Activated CD4-positive, alpha-beta T cell treated with anti-CD3 and anti-CD28 coated beads, Interleukin-10, Interleukin-2, amounts not matched to agents 100 ng/mL and 50 ng/mL, durations not matched to agents 16 hours and 8 hours (primary cell): ENCODE results near the gene ZNF573.

ENCODE experiments used
- DNase-seq: peaks from one replicate; pipeline ENCODE4 v3.0.0-alpha.2; 2020

ZNF573 gene

DNA sequence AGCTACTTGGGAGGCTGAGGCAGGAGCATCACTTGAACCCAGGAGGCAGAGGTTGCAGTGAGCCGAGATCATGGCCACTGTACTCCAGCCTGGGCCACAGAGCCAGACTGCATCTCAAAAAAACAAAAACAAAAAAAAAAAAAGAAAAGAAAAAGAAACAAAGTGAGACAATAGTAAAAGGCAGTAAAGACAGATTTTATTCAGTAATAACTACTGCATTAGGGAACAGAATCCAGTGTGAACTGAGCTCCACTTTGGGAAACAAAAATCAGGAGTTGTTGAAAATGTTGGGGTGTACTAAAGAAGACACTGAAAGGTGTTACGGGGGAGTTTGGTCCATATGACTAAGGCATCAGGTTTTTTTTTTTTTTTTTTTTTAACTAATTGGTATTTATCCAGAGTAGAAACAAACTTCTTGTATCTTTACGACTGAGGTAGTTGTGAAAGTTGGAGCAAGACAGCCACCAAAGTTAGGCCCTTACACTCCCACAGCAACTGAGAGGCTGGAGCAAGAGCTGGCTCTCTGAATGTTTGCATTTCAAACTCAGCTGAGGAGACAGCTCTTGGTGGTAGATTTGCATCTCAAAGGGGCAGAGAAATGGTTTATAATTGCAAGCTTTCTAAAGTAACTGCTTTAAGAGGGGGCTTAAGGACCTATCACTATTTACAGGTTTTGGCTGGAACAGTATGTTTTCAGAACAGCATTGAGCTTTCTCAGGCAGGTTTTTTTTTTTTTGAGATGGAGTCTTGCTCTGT is 84.1 kb downstream of the ZNF573 start:
- DNase-seq, result no peak

DNA sequence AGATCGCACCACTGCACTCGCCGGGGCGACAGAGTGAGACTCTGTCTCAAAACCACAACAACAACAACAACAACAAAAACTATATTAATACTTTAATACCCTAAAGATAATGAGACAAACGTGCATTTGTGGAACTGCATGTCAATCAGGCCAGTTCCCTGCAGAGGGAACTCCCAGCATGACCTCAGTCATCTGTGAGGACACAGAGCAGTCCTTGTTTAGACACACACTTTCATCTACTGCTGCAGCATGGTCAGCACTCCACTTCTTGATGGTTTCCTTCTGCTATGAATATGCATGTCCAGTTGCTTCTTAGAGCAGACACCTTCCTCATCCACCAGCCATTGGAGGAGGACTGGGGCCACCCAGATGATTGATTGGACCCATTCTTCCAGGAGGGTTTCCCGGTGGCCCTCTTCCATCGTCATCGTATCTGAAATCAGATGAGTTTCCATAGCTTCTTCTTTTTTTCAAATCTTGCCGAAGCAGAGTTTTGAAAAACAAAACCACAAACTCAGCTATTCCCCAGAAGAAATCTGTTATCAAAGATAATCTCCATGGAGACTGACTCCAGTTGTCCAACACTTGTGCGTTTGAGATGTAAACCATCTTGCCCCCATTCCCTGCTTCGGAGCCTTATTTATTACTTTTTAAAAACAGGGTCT is 86.3 kb downstream of the ZNF573 start:
- no peak for DNase-seq

DNA sequence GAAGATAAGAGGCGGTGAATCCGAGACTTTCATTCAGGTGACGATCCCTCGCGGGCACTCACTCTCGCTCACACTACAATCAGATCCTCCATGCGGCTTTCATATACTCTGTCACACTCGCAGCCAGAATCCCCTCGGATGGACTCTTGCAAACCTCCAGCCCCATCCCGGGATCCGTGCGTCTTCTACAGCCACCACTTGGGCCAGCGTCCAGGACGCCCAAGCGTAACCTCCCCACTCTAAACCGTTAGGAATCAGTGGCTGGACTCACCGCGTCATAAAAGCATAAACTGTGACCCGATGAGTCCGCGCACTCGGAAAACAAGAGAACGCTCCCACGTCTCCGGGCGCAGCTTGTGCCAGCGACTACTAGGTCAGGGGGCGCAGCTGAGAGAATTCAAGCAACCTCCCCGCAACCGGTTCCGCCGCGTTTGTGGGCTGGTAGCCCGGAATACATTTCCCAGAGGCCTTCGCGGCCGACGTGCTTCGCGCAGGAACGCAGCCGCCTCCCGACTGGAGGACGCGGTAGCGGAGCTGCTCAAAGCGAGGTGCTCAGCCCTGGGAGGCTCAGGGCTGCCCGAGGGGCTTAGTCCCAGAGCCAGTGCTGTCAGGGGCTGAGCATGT is 87.4 kb downstream of the ZNF573 start:
- peak; percentile 74 for DNase-seq
